ENCODE data around the gene APP. TPM values are rescaled to one million over a fixed set of nuclear protein-coding genes. Genes with fewer than 3 reads are reported as not detected.

The APP gene
- total and polyA plus RNA-seq, 4 experiments from 2014 or later, result 4.9 to 57.9 (median 34.2) TPM

GRCh38 chr21:26055010-26055409 lies 115.6 kb downstream of the APP start:
- H3K36me3 ChIP-seq (ENCODE audit: insufficient read depth, low read length), result no peaks in the 10 kb centered on the region
- H3K9me3 ChIP-seq (ENCODE audit: control insufficient read depth in 1 of 2, low read length in 2 of 2), result no peaks in the 10 kb centered on the region
- H3K27ac ChIP-seq (ENCODE audit: low read depth, low read length), result no peak overlapping the region
- Mint-ChIP-seq H3K27me3 (no peaks in the 10 kb centered on the region), H3K9me3 (no peaks in the 10 kb centered on the region), H3K4me1 (peaks cover 4 to 11% (median 8%) of the 10 kb centered on the region in 4 donors), H3K4me3 (no peak overlapping the region), H3K36me3 (peaks cover 11 to 13% of the 10 kb centered on the region in 2 donors), H3K27ac (peak overlapping the region in 1 of 7 donors; percentile 37)
- DNase-seq, result no peak
- CTCF ChIA-PET (ENCODE audit: partially characterized antibody), result no interaction called here
- H3K27me3 ChIP-seq (ENCODE audit: insufficient read depth, low read length), result no peaks in the 10 kb centered on the region
- POLR2A ChIA-PET (ENCODE audit: partially characterized antibody), result no interaction called here
- H3K4me3 ChIP-seq (ENCODE audit: low read length in 2 of 2), result no peak overlapping the region
- intact Hi-C loops (cut with micrococcal nuclease), result no loop called here
- H3K4me1 ChIP-seq (ENCODE audit: insufficient read depth, low read length), result no peaks in the 10 kb centered on the region

GRCh38 chr21:26052057-26052456 lies 118.5 kb downstream of the APP start:
- no peaks in the 10 kb centered on the region for H3K27me3 ChIP-seq (ENCODE audit: insufficient read depth, low read length)
- DNase-seq, result no peak
- Mint-ChIP-seq H3K4me1 (peaks cover 2 to 9% (median 5%) of the 10 kb centered on the region in 4 donors), H3K27ac (no peak overlapping the region), H3K36me3 (peaks cover 24 to 29% of the 10 kb centered on the region in 2 donors), H3K9me3 (peaks cover 0 to 3% (median 0%) of the 10 kb centered on the region in 8 donors), H3K27me3 (no peaks in the 10 kb centered on the region), H3K4me3 (no peak overlapping the region)
- H3K36me3 ChIP-seq (ENCODE audit: insufficient read depth, low read length), result no peaks in the 10 kb centered on the region
- H3K4me1 ChIP-seq (ENCODE audit: insufficient read depth, low read length), result no peaks in the 10 kb centered on the region
- H3K9me3 ChIP-seq (ENCODE audit: control insufficient read depth in 1 of 2, low read length in 2 of 2), result no peaks in the 10 kb centered on the region
- no peak overlapping the region for H3K4me3 ChIP-seq (ENCODE audit: low read length in 2 of 2)
- POLR2A ChIA-PET (ENCODE audit: partially characterized antibody), result no interaction called here
- H3K27ac ChIP-seq (ENCODE audit: low read depth, low read length), result no peak overlapping the region
- intact Hi-C loops (cut with micrococcal nuclease), result no loop called here
- CTCF ChIA-PET (ENCODE audit: partially characterized antibody), result no interaction called here

GRCh38 chr21:26050857-26051256 lies 119.7 kb downstream of the APP start:
- intact Hi-C loops (cut with micrococcal nuclease), result no loop called here
- Mint-ChIP-seq H3K27ac (no peak overlapping the region), H3K4me1 (peaks cover 2 to 9% (median 5%) of the 10 kb centered on the region in 4 donors), H3K9me3 (peaks cover 0 to 3% (median 0%) of the 10 kb centered on the region in 8 donors), H3K36me3 (peaks cover 24 to 33% of the 10 kb centered on the region in 2 donors), H3K4me3 (no peak overlapping the region), H3K27me3 (no peaks in the 10 kb centered on the region)
- Histone ChIP-seq H3K4me3 (ENCODE audit: low read length in 2 of 2) (no peak overlapping the region), H3K36me3 (ENCODE audit: insufficient read depth, low read length) (no peaks in the 10 kb centered on the region), H3K27me3 (ENCODE audit: insufficient read depth, low read length) (no peaks in the 10 kb centered on the region), H3K4me1 (ENCODE audit: insufficient read depth, low read length) (no peaks in the 10 kb centered on the region), H3K27ac (ENCODE audit: low read depth, low read length) (no peak overlapping the region), H3K9me3 (ENCODE audit: control insufficient read depth in 1 of 2, low read length in 2 of 2) (no peaks in the 10 kb centered on the region)
- POLR2A ChIA-PET (ENCODE audit: partially characterized antibody), result no interaction called here
- CTCF ChIA-PET (ENCODE audit: partially characterized antibody), result no interaction called here
- no peak for DNase-seq

- intact Hi-C loops (cut with micrococcal nuclease), result no loop called here
- Histone ChIP-seq H3K27ac (ENCODE audit: low read depth, low read length) (no peak overlapping the region), H3K27me3 (ENCODE audit: insufficient read depth, low read length) (no peaks in the 10 kb centered on the region), H3K4me3 (ENCODE audit: low read length in 2 of 2) (no peak overlapping the region), H3K9me3 (ENCODE audit: control insufficient read depth in 1 of 2, low read length in 2 of 2) (no peaks in the 10 kb centered on the region), H3K36me3 (ENCODE audit: insufficient read depth, low read length) (no peaks in the 10 kb centered on the region), H3K4me1 (ENCODE audit: insufficient read depth, low read length) (no peaks in the 10 kb centered on the region)
- Mint-ChIP-seq H3K4me1 (peaks cover 0 to 5% (median 3%) of the 10 kb centered on the region in 4 donors), H3K9me3 (peaks cover 0 to 6% (median 0%) of the 10 kb centered on the region in 8 donors), H3K27me3 (no peaks in the 10 kb centered on the region), H3K27ac (no peak overlapping the region), H3K4me3 (no peak overlapping the region), H3K36me3 (peaks cover 24 to 36% of the 10 kb centered on the region in 2 donors)
- DNase-seq, result no peak
- ChIA-PET CTCF (ENCODE audit: partially characterized antibody) (no interaction called here), POLR2A (ENCODE audit: partially characterized antibody) (no interaction called here)
Observed at GRCh38 chr21:26049803-26050202, 120.8 kb downstream of the APP start.

GRCh38 chr21:26047279-26047967 lies 123.1 kb downstream of the APP start:
- POLR2A ChIA-PET (ENCODE audit: partially characterized antibody), result no interaction called here
- peaks cover 0 to 6% (median 0%) of the 10 kb centered on the region in 8 donors for H3K9me3 Mint-ChIP-seq
- Histone ChIP-seq H3K9me3 (ENCODE audit: control insufficient read depth in 1 of 2, low read length in 2 of 2) (no peaks in the 10 kb centered on the region), H3K4me3 (ENCODE audit: low read length in 2 of 2) (no peak overlapping the region), H3K27me3 (ENCODE audit: insufficient read depth, low read length) (no peaks in the 10 kb centered on the region), H3K27ac (ENCODE audit: low read depth, low read length) (no peak overlapping the region), H3K4me1 (ENCODE audit: insufficient read depth, low read length) (no peaks in the 10 kb centered on the region), H3K36me3 (ENCODE audit: insufficient read depth, low read length) (no peaks in the 10 kb centered on the region)
- peaks cover 29 to 40% of the 10 kb centered on the region in 2 donors for H3K36me3 Mint-ChIP-seq
- CTCF ChIA-PET (ENCODE audit: partially characterized antibody), result no interaction called here
- intact Hi-C loops (cut with micrococcal nuclease), result no loop called here
- no peak overlapping the region for H3K27ac Mint-ChIP-seq
- no peaks in the 10 kb centered on the region for H3K27me3 Mint-ChIP-seq
- H3K4me1 Mint-ChIP-seq, result peaks cover 0 to 5% (median 0%) of the 10 kb centered on the region in 4 donors
- no peak overlapping the region for H3K4me3 Mint-ChIP-seq
- DNase-seq, result no peak

- Mint-ChIP-seq H3K9me3 (peaks cover 0 to 6% (median 0%) of the 10 kb centered on the region in 8 donors), H3K27ac (no peak overlapping the region), H3K4me1 (peaks cover 0 to under 1% (median 0%) of the 10 kb centered on the region in 4 donors), H3K27me3 (no peaks in the 10 kb centered on the region), H3K4me3 (no peak overlapping the region), H3K36me3 (peaks cover 6 to 17% of the 10 kb centered on the region in 2 donors)
- Histone ChIP-seq H3K4me1 (ENCODE audit: insufficient read depth, low read length) (no peaks in the 10 kb centered on the region), H3K9me3 (ENCODE audit: control insufficient read depth in 1 of 2, low read length in 2 of 2) (no peaks in the 10 kb centered on the region), H3K27ac (ENCODE audit: low read depth, low read length) (no peak overlapping the region), H3K4me3 (ENCODE audit: low read length in 2 of 2) (no peak overlapping the region), H3K36me3 (ENCODE audit: insufficient read depth, low read length) (no peaks in the 10 kb centered on the region), H3K27me3 (ENCODE audit: insufficient read depth, low read length) (no peaks in the 10 kb centered on the region)
- intact Hi-C loops (cut with micrococcal nuclease), result no loop called here
- ChIA-PET POLR2A (ENCODE audit: partially characterized antibody) (no interaction called here), CTCF (ENCODE audit: partially characterized antibody) (no interaction called here)
- DNase-seq, result no peak
Observed at GRCh38 chr21:26043891-26044290, 126.7 kb downstream of the APP start.

GRCh38 chr21:26042181-26042876 lies 128.2 kb downstream of the APP start:
- ChIA-PET CTCF (ENCODE audit: partially characterized antibody) (interaction anchor here (0.6 kb wide), 1 partner anchor 1137 kb away, joined by 3 read pairs; no protein-coding TSS in a partner anchor), POLR2A (ENCODE audit: partially characterized antibody) (no interaction called here)
- H3K4me3 ChIP-seq (ENCODE audit: low read length in 2 of 2), result no peak overlapping the region
- H3K4me1 Mint-ChIP-seq, result no peaks in the 10 kb centered on the region
- H3K27ac Mint-ChIP-seq, result no peak overlapping the region
- intact Hi-C loops (cut with micrococcal nuclease), result no loop called here
- H3K27me3 Mint-ChIP-seq, result no peaks in the 10 kb centered on the region
- no peaks in the 10 kb centered on the region for H3K4me1 ChIP-seq (ENCODE audit: insufficient read depth, low read length)
- H3K36me3 ChIP-seq (ENCODE audit: insufficient read depth, low read length), result no peaks in the 10 kb centered on the region
- no peaks in the 10 kb centered on the region for H3K9me3 ChIP-seq (ENCODE audit: control insufficient read depth in 1 of 2, low read length in 2 of 2)
- DNase-seq, result no peak
- peaks cover 4 to 11% of the 10 kb centered on the region in 2 donors for H3K36me3 Mint-ChIP-seq
- no peak overlapping the region for H3K27ac ChIP-seq (ENCODE audit: low read depth, low read length)
- H3K4me3 Mint-ChIP-seq, result no peak overlapping the region
- H3K9me3 Mint-ChIP-seq, result peaks cover 0 to 6% (median 0%) of the 10 kb centered on the region in 8 donors
- no peaks in the 10 kb centered on the region for H3K27me3 ChIP-seq (ENCODE audit: insufficient read depth, low read length)
